Head of caudate nucleus (tissue), 42 donors: ENCODE results near the gene SPINK13.
"Not testable (repeated sequence)": the region's sequence is repeated elsewhere in the genome, so short reads cannot be mapped to it uniquely, and the experiment has no call there.

Experiments
- DNase-seq, 42 donors: peaks; one replicate each; pipeline versions ENCODE4 v3.0.0 to v3.0.0-alpha.2; 2020 to 2021; ENCODE audit warnings: mixed read lengths in 7 of 42
- intact Hi-C: fragments of 100-400 bp; cut with DNase I; formaldehyde crosslinking; loops from one replicate; pipeline ENCODE4 v1.15.0; 2022

The SPINK13 gene

DNA sequence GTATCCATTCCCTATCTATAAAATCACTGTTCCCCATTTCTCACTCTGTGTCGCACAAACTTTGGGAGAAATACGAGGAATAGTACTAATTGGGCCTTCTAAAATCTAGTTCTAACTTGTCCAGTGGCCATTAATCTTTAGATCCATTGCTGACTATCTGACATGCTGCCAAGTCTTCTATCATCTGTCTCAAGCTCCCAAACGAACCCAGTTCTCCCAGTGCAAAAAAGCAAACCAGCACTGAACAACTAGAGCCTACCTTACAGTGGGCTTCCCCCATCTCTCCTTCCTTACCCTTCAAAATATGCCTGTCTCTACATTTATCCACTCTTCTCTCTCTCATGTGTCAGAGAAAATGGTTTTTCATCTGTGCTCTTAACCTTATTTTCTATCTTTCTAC, 40.4 kb downstream of the SPINK13 start:
- DNase-seq = no peak
- intact Hi-C loops = no loop called here

DNA sequence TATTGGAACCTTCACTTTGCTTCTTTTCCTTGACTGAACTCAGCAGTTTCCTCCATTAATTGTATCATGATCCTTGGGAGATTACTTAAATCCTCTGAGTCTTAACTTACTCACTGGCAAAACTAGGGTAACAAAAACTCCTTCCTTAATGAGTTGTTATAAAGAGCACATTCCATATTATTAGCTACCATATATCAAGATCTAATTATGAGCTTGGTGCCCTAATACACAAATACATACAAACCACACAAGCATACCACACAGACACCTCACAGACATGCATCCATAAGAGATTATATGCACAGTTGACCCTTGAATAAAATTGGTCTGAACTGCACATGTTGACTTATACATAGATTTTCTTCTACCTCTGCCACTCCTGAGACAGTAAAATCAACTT, 41.2 kb downstream of the SPINK13 start:
- no peak for DNase-seq
- intact Hi-C loops = no loop called here

DNA sequence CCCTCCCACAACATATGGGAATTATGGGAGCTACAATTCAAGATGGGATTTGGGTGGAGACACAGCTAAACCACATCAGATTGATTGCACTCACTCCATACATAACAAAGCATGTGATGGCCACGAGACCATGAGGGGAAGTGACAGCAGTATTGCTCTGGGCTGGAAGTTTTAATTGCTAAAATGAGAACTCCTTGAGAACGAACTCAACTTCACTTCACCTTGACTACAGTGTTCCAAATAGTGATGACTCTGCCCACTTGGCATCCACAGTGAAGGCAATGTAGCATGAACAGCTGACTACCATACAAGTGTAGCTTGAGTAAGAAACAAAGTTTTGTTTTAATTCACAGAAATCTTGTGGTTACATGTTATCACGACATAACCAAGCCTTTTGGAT, 42.9 kb downstream of the SPINK13 start:
- no peak for DNase-seq
- intact Hi-C loops = no loop called here

DNA sequence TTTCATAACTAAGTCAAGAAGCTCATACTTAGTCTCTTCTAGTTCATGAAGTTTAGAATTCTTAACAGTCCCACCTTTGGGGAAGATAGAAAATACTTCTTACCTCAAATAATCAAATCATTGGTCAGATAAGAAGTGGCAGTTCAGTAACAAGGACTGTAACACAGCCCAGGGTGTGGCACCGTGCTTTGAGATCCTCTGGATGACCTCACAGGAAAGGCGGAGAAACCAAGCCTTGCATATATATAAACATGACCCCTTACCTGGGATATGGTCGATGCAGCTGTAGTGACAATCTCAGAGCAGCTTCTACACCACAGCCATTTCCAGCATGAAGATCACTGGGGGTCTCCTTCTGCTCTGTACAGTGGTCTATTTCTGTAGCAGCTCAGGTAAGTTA, 43.6 kb downstream of the SPINK13 start, which contains the start of gene SPINK7:
Gene SPINK7 (plus strand): TSS at position 271 of the 400 bp plus-strand sequence. CDS start 61 bp downstream, at position 332.
- no peak for DNase-seq
- intact Hi-C loops = no loop called here

DNA sequence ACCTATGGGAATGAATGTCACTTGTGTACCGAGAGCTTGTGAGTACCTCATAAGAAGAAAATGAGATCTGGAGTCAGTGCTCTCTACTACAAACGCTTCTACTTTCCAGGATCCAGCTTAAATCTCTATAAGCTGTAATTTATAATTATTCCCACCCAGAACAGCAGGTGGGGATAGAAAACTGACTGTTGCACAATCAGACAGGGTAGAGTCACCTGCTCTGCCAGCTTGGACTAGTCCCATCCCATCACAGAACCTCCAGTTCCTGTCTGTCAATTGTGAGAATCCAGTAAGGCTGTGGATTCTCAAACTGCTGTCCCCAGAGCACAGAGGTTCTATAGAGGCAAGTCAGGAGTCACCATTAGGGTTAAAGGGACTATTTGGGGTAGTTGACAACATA, 45.6 kb downstream of the SPINK13 start:
- intact Hi-C loops = no loop called here
- no peak for DNase-seq

DNA sequence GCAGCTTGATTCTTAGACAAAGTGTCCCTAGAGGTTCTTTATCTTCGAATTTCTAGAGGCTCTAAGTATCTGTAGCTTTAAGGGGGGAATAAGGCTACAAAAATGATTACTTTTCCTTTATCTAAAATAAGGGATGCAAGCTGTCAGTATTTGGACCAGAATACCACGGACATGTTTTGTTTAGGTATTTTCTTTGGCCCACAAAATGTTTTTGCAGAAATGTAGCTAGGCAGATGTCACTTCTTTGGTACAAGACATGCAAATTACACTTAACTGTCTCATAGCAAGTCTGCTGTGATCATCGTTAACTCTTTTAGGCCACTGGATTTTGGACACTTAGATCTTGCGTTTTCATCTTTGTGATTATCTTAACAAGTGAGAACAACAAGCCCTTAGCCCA, 46.1 kb downstream of the SPINK13 start:
- DNase-seq = no peak
- intact Hi-C loops = no loop called here

DNA sequence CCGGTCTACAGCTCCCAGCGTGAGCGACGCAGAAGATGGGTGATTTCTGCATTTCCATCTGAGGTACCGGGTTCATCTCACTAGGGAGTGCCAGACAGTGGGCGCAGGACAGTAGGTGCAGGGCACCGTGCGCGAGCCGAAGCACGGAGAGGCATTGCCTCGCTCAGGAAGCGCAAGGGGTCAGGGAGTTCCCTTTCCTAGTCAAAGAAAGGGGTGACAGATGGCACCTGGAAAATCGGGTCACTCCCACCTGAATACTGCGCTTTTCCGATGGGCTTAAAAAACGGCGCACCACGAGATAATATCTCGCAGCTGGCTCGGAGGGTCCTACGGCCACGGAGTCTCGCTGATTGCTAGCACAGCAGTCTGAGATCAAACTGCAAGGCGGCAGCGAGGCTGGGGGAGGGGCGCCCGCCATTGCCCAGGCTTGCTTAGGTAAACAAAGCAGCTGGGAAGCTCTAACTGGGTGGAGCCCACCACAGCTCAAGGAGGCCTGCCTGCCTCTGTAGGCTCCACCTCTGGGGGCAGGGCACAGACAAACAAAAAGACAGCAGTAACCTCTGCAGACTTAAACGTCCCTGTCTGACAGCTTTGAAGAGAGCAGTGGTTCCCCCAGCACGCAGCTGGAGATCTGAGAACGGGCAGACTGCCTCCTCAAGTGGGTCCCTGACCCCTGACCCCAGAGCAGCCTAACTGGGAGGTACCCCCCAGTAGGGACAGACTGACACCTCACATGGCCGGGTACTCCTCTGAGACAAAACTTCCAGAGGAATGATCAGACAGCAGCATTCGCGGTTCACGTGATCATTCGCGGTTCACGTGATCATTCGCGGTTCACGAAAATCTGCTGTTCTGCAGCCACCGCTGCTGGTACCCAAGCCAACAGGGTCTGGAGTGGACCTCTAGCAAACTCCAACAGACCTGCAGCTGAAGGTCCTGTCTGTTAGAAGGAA, 51.7 kb downstream of the SPINK13 start:
- intact Hi-C loops = not testable (repeated sequence)
- peak in 17 of 42 donors; percentile 1 to 63 (median 19) for DNase-seq

DNA sequence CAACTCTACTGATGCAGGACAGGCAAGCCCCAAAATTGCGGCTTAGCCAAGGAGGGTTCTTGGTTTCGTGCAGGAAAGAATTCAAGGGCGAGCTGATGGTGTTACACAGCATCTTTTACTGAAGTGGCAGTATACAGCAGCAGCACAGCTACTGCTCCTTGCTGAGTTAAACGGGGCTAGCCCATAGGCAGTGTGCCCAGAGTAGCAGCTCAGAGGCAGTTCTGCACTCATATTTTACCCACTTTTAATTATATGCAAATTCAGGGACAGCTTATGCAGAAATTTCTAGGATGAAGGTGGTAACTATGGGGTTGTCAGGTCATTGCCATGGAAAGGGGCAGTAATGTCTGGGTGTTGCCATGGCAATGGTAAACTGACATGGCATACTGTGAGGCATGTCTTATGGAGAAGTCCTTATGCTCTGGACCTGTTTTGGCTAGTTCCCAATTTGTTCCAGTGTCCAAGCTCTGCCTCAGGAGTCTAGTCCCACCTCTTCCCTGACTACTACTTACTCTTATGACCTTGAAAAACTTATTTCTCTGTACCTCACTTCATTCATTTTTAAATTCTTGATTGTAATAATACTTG, 64.8 kb downstream of the SPINK13 start:
- intact Hi-C loops = no loop called here
- DNase-seq = no peak

DNA sequence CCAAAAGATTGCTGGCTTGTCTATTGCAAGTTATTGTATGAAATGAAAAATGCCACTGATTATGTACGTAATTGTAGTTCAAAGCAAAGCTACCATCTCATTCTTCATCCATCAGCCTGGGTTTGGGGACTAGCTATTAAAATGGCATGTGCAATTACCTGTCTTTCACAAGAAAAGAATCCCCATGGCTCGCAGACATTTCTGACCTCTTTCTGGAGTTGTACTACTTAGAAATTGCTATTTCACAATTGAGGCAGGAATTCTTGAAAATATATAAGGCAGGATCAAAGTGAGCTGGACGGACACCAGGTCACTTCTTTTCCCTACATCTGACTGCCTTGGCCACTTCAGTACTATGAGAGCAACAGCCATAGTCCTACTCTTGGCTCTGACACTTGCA, 66.7 kb downstream of the SPINK13 start, which contains the start of gene SPINK9:
Gene SPINK9 (plus strand): TSS at position 301 of the 400 bp plus-strand sequence. CDS start 55 bp downstream, at position 356.
- DNase-seq = no peak
- intact Hi-C loops = no loop called here
